HG03520 (cell line): ENCODE results near the gene L2HGDH.

Source experiments
- ATAC-seq: cut with Tn5 transposase; IDR thresholded peaks from one replicate; pipeline ENCODE4 v1.9.1; 2021; ENCODE audit warnings: mild to moderate bottlenecking, moderate library complexity; ENCODE audit not compliant: unreplicated experiment

Gene L2HGDH

GRCh38 chr14:50231475-50232275, 80.4 kb downstream of the L2HGDH start, which contains the start of gene SOS2:
SOS2 (minus strand) TSS chr14:50231578; CDS start chr14:50231283, 295 bp downstream.
- ATAC-seq: peak; percentile 81

- ATAC-seq: peak; percentile 29
Measured at GRCh38 chr14:50230701-50231474, 81.1 kb downstream of the L2HGDH start.

GRCh38 chr14:50230401-50230700, 81.7 kb downstream of the L2HGDH start:
- no peak for ATAC-seq

- ATAC-seq: no peak
Measured at GRCh38 chr14:50229681-50230080, 82.3 kb downstream of the L2HGDH start.

GRCh38 chr14:50228313-50228712, 83.7 kb downstream of the L2HGDH start:
- ATAC-seq: no peak

GRCh38 chr14:50225974-50226297, 86.1 kb downstream of the L2HGDH start:
- ATAC-seq: no peak

GRCh38 chr14:50225067-50225973, 86.7 kb downstream of the L2HGDH start:
- no peak for ATAC-seq

GRCh38 chr14:50222055-50222613, 89.9 kb downstream of the L2HGDH start:
- no peak for ATAC-seq

GRCh38 chr14:50218501-50218900, 93.5 kb downstream of the L2HGDH start:
- ATAC-seq: no peak

GRCh38 chr14:50215416-50215815, 96.6 kb downstream of the L2HGDH start:
- no peak for ATAC-seq

GRCh38 chr14:50213795-50214194, 98.2 kb downstream of the L2HGDH start:
- no peak for ATAC-seq

GRCh38 chr14:50212726-50213125, 99.3 kb downstream of the L2HGDH start:
- ATAC-seq: no peak

GRCh38 chr14:50210074-50210473, 102.0 kb downstream of the L2HGDH start:
- no peak for ATAC-seq

- no peak for ATAC-seq
Measured at GRCh38 chr14:50198499-50198898, 113.5 kb downstream of the L2HGDH start.

- ATAC-seq: no peak
Measured at GRCh38 chr14:50191499-50191898, 120.5 kb downstream of the L2HGDH start.
